AG09309 (cell line): ENCODE results near the gene RNF183.
A peak's percentile ranks its signal among the peaks of the same experiment; 100 is the strongest.

Experiments used
- DNase-seq: peaks from one replicate; pipeline ENCODE4 v3.0.0-alpha.2; 2010; ENCODE audit warnings: low read depth
- H3K4me3 ChIP-seq: 2 replicates; pipeline ENCODE4 v1.5.1; 2011; ENCODE audit warnings: mild to moderate bottlenecking, low read depth, low read length, moderate library complexity; ENCODE audit not compliant: control insufficient read depth
- TF ChIP-seq, protein P1 (sequence below): IDR thresholded peaks from 2 replicates; pipeline ENCODE4 v1.5.1; 2011; ENCODE audit warnings: mild to moderate bottlenecking, low read depth, low read length, inconsistent platforms; ENCODE audit not compliant: insufficient read depth, control insufficient read depth; ENCODE audit errors: missing control alignments

Gene RNF183

DNA sequence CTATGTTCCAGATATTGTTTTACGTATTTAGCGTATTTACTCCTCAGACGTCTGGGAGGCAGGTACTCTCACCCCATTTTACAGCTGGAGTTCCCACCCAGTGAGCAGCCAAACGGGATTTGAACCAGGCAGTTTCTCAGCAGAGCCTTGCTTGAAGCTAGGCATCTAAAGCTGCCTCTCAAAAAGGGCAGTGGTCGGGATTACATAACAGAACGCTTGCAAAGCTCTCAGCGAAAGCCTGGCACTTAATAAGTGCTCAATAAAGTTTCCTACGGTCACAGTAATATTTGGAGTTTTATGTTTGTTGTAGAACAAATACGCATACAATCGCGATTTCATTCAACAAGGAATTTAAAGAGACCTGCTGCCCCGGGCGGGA lies 45.9 kb upstream of the RNF183 start:
- no peak overlapping the region for H3K4me3 ChIP-seq
- TF ChIP-seq, protein P1, sequence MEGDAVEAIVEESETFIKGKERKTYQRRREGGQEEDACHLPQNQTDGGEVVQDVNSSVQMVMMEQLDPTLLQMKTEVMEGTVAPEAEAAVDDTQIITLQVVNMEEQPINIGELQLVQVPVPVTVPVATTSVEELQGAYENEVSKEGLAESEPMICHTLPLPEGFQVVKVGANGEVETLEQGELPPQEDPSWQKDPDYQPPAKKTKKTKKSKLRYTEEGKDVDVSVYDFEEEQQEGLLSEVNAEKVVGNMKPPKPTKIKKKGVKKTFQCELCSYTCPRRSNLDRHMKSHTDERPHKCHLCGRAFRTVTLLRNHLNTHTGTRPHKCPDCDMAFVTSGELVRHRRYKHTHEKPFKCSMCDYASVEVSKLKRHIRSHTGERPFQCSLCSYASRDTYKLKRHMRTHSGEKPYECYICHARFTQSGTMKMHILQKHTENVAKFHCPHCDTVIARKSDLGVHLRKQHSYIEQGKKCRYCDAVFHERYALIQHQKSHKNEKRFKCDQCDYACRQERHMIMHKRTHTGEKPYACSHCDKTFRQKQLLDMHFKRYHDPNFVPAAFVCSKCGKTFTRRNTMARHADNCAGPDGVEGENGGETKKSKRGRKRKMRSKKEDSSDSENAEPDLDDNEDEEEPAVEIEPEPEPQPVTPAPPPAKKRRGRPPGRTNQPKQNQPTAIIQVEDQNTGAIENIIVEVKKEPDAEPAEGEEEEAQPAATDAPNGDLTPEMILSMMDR, result no peak
- no peak for DNase-seq

DNA sequence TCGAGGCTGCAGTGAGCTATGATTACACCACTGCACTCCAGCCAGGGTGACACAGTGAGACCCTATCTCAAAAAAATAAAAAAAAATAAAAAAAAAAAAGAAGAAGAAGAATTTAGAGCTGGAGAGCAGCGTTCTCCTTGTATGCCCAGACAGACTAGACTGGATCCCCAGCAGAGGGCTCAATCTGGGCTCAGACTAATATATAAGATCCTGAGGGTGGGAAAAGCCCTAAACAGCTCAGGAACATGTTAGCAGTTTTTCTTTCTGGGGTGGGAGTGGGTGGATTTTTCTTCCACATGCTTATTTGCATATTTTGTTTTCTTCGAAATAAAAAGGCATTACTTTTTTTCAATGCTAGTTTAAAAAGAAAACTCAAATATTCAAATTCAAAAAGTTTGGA lies 45.3 kb upstream of the RNF183 start:
- TF ChIP-seq, protein P1, result no peak
- DNase-seq, result no peak
- no peak overlapping the region for H3K4me3 ChIP-seq

DNA sequence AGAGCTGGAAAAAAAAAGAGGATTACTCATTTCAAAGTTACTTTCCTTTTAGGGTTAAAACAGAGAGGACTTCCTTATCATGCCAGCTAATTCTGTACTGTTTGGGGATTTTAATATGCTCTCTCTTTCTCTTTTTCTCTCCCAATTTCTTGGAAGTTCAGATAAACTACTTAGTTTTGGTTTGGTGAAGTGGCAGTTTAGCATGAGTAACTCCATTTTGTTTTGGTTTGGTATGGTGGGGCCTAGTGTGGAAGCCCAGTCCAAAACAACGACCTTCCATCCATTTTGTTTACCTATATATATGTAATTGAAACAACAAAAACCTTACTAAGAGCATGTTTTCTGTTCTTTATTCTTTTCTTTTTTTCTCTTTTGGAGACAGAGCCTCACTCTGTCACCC lies 42.5 kb upstream of the RNF183 start:
- H3K4me3 ChIP-seq, result no peak overlapping the region
- TF ChIP-seq, protein P1, result no peak
- DNase-seq, result no peak

DNA sequence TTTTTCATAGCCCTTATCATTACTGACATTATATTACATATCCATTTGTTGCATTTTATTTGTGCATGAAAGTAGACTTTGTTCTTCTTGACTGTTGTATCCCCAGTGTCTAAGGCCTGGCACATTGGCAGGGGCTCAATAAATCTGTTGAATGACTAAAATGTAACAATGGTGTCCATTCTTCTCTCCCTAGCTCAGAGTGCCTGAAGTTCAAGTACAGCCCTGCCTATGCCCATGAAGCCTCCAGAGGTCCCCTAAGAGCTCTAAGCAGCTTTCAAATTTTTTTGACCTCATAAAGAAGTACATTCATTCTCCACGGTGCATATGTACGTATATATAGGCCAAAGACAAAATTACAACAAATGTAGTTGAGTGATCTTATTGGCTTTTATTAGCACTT lies 42.0 kb upstream of the RNF183 start:
- no peak for DNase-seq
- TF ChIP-seq, protein P1, result no peak
- H3K4me3 ChIP-seq, result no peak overlapping the region

DNA sequence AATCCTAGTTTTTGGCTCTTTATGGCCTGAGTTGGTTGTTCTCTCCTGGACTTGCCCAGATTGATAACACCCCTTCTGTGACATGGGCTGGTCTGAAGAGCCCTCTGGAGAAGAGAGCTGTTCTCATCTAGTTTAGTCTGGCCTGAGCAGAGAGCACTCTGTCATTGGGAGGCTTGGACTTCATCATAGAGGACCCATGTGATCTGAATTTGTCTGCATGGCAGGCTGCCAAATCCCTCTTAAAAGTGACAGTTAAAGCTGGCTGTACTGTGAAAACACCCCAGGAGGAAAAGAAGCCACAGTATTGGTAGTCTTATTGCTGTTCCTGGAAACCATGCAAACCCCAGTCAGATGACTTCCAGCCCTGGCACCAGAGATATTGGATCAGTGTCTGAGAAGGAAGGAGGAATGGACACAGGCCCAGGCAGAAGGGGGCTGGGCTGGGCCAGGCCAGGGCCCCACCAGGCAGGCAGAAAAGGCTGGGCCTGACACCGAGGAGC lies 40.6 kb upstream of the RNF183 start:
- TF ChIP-seq, protein P1, result no peak
- peak; percentile 7 for DNase-seq
- no peak overlapping the region for H3K4me3 ChIP-seq

DNA sequence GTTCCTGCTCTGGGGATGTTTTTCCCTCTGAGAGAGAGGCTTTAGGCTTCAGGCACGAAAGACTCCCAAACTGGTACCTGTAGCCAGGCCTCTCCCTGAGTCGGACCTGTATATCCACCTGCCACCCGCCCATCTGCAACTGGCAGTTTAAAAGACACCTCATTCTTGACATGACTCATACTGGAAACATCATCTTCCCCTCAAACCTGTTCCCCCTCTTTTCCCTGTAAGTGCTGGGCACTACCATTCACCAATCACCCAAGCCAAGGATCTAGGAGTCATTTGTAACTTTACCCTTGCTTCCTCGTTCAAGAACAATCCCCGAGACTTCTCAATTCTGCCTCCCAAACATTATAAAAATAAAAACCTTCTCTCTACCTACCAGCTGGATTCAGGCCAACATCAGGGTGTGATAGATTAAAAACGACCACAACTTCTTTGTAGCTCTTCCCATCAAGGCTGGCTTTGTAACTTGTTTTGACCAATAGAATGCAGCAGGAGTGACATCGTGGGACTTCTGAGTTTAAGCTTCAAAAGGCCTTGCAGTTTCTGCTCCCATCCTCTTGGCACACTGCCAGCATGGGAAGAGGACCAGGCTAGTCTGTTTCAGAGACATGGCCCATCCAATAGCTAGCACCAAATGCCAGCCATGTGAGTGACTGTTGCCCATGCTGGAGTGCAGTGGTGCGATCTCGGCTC lies 38.7 kb upstream of the RNF183 start:
- no peak overlapping the region for H3K4me3 ChIP-seq
- no peak for DNase-seq
- TF ChIP-seq, protein P1, result no peak
